Duodenal mucosa (tissue), 2 donors: Measurements from ENCODE around the gene ROBO1.
"Not testable (repeated sequence)": the region's sequence is repeated elsewhere in the genome, so short reads cannot be mapped to it uniquely, and the experiment has no call there.

Source experiments
- H3K27ac ChIP-seq: one replicate; pipeline ENCODE4 v1.7.0; 2013; ENCODE audit warnings: low read depth, low read length
- H3K27me3 ChIP-seq, 2 donors: one replicate each; pipeline ENCODE4 v1.7.0; 2013; ENCODE audit warnings: low read length in 2 of 2, control low read depth in 1 of 2; ENCODE audit not compliant: insufficient read depth in 2 of 2, control insufficient read depth in 1 of 2
- H3K36me3 ChIP-seq, 2 donors: one replicate each; pipeline ENCODE4 v1.7.0; 2013; ENCODE audit warnings: low read length in 2 of 2, control low read depth in 1 of 2; ENCODE audit not compliant: insufficient read depth in 2 of 2, control insufficient read depth in 1 of 2
- H3K4me1 ChIP-seq, 2 donors: one replicate each; pipeline ENCODE4 v1.7.0; 2013; ENCODE audit warnings: low read length in 2 of 2, control low read depth in 1 of 2; ENCODE audit not compliant: insufficient read depth in 2 of 2, control insufficient read depth in 1 of 2
- H3K4me3 ChIP-seq, 2 donors: one replicate each; pipeline ENCODE4 v1.7.0; 2013; ENCODE audit warnings: low read length in 2 of 2, low read depth in 1 of 2
- H3K9ac ChIP-seq, 2 donors: one replicate each; pipeline ENCODE4 v1.7.0; 2013; ENCODE audit warnings: low read length in 2 of 2, low read depth in 1 of 2
- H3K9me3 ChIP-seq, 2 donors: one replicate each; pipeline ENCODE4 v1.7.0; 2013; ENCODE audit warnings: low read length in 2 of 2, control low read depth in 1 of 2; ENCODE audit not compliant: control insufficient read depth in 1 of 2

ROBO1 gene

DNA sequence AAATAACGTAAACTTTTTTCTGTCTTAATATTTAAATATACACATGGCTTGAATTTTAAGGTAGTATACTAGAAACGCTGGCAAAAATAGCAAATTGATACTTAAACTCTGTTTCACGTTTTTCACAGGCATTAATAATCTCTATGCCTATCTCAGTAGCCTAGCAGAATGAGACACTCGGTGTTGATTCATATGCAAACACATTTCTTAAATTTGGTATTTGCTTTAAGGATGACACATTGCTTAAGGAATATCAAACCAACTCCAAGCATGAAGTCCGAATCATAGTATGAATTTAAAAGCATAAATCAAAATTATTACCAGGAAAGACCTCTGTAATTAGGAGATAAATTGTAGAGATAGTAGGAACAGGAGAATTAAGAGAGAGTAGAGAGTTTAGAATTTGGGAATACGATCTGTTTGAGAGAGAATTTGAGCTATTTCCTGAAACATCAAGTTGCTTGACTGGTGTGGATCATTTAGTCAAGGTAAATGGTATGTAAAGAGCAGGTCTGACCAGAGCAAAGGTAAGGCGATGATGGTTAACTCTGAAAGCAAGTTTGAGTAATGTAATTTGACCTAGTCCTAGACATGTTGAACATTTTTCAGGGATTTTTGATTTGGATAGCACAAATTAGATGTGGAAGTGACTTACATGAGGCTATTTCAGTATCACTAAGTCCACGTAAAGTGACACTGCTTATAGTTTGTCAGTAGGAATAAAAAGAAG lies 236.1 kb downstream of the ROBO1 start:
- Histone ChIP-seq H3K4me1 (no peaks in the 10 kb centered on the region), H3K9ac (no peak overlapping the region), H3K9me3 (no peaks in the 10 kb centered on the region), H3K27ac (no peak overlapping the region), H3K4me3 (no peak overlapping the region), H3K27me3 (no peaks in the 10 kb centered on the region), H3K36me3 (no peaks in the 10 kb centered on the region)

- Histone ChIP-seq H3K9ac (no peak overlapping the region), H3K36me3 (no peaks in the 10 kb centered on the region), H3K9me3 (no peaks in the 10 kb centered on the region), H3K27ac (no peak overlapping the region), H3K4me3 (no peak overlapping the region), H3K4me1 (no peaks in the 10 kb centered on the region), H3K27me3 (no peaks in the 10 kb centered on the region)
These were observed 246.5 kb downstream of the ROBO1 start for GRCh38 chr3:79521221-79521848.

- H3K27ac ChIP-seq = no peak overlapping the region
- H3K36me3 ChIP-seq = no peaks in the 10 kb centered on the region
- H3K9me3 ChIP-seq = no peaks in the 10 kb centered on the region
- H3K4me1 ChIP-seq = no peaks in the 10 kb centered on the region
- no peak overlapping the region for H3K9ac ChIP-seq
- no peaks in the 10 kb centered on the region for H3K27me3 ChIP-seq
- no peak overlapping the region for H3K4me3 ChIP-seq
These were observed 249.9 kb downstream of the ROBO1 start for GRCh38 chr3:79517766-79518413.

GRCh38 chr3:79516795-79517194 lies 251.0 kb downstream of the ROBO1 start:
- Histone ChIP-seq H3K4me3 (no peak overlapping the region), H3K9ac (no peak overlapping the region), H3K27ac (no peak overlapping the region), H3K4me1 (no peaks in the 10 kb centered on the region), H3K36me3 (no peaks in the 10 kb centered on the region), H3K27me3 (no peaks in the 10 kb centered on the region), H3K9me3 (no peaks in the 10 kb centered on the region)

DNA sequence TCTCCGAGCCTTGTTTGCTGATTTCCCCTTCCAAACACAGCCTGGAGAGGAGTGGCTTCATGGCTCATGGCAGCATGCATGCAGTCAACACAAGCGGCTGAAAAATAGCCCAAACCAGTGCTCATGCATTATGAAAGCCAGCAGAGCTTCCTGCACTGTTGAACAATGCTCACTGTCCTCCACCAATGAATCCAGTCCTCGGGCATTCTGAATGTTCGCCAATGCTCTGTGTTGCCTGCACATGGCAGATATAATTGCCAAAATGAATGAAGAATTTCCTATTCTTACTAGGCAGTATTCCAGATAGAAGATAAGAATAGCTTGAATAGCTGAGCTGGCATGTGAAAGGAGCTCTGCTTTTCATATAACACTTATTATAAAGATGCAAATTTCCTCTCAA lies 252.7 kb downstream of the ROBO1 start:
- H3K27ac ChIP-seq = no peak overlapping the region
- no peaks in the 10 kb centered on the region for H3K27me3 ChIP-seq
- no peaks in the 10 kb centered on the region for H3K9me3 ChIP-seq
- H3K4me1 ChIP-seq = no peaks in the 10 kb centered on the region
- H3K4me3 ChIP-seq = no peak overlapping the region
- no peak overlapping the region for H3K9ac ChIP-seq
- H3K36me3 ChIP-seq = no peaks in the 10 kb centered on the region

DNA sequence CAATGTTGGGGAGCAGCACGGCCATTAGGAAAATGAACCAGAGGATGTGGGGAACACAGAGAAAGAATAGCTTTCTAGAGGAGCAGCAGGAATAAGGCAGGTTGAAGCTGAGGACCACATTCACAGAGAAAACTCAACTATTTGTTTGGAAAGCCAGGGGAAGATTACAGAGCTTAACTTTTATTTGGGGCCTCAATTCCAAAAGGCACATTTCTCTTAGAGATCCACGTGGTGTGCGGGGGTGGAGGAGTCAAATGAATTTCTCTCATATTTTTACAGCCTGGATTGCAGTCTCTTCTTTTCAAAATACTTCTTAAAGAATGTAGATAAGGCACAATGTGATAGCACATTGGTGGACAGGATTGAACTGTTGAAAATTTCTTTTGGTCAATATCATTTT lies 253.7 kb downstream of the ROBO1 start:
- H3K27me3 ChIP-seq = no peaks in the 10 kb centered on the region
- H3K9ac ChIP-seq = no peak overlapping the region
- H3K27ac ChIP-seq = no peak overlapping the region
- no peaks in the 10 kb centered on the region for H3K9me3 ChIP-seq
- H3K4me1 ChIP-seq = no peaks in the 10 kb centered on the region
- no peak overlapping the region for H3K4me3 ChIP-seq
- no peaks in the 10 kb centered on the region for H3K36me3 ChIP-seq

- no peak overlapping the region for H3K9ac ChIP-seq
- no peak overlapping the region for H3K4me3 ChIP-seq
- no peaks in the 10 kb centered on the region for H3K36me3 ChIP-seq
- H3K27ac ChIP-seq = no peak overlapping the region
- no peaks in the 10 kb centered on the region for H3K9me3 ChIP-seq
- H3K27me3 ChIP-seq = no peaks in the 10 kb centered on the region
- H3K4me1 ChIP-seq = no peaks in the 10 kb centered on the region
These were observed 261.0 kb downstream of the ROBO1 start for GRCh38 chr3:79506751-79507150.

GRCh38 chr3:79502216-79502681 lies 265.5 kb downstream of the ROBO1 start:
- H3K27ac ChIP-seq, H3K36me3 ChIP-seq, H3K9ac ChIP-seq, H3K27me3 ChIP-seq, H3K4me3 ChIP-seq, H3K4me1 ChIP-seq, H3K9me3 ChIP-seq: not testable (repeated sequence)

DNA sequence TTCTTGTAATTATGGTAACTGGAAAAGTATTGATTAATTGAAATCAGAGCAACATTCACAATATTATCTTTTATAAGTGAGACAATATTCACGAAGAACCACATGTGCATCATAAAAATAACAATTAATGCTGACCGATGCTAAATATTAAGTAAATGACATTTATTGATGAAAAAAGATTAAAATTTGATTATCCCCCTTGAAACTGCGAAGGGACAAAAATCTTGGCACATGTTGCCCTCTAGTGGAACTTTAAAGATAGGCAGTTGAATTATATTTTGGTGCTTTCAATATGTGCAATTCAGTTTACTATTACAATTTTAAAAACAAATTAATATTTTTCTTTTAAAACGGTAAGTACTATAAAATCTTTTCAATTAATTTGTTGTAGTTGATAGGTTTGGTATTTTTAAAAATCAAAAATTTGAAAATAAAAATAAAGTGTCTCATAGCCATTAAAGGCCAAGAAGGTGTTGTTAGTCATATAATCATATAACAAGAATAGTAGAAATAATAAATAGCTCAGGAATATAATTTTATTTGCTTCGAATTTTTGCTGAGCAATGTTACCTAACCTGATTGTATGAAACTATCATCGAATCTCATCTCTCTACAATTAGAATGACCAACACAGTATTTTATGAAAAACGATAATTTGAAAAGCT lies 270.2 kb downstream of the ROBO1 start:
- Histone ChIP-seq H3K4me3 (no peak overlapping the region), H3K4me1 (no peaks in the 10 kb centered on the region), H3K27me3 (no peaks in the 10 kb centered on the region), H3K36me3 (no peaks in the 10 kb centered on the region), H3K9ac (no peak overlapping the region), H3K27ac (no peak overlapping the region), H3K9me3 (no peaks in the 10 kb centered on the region)

DNA sequence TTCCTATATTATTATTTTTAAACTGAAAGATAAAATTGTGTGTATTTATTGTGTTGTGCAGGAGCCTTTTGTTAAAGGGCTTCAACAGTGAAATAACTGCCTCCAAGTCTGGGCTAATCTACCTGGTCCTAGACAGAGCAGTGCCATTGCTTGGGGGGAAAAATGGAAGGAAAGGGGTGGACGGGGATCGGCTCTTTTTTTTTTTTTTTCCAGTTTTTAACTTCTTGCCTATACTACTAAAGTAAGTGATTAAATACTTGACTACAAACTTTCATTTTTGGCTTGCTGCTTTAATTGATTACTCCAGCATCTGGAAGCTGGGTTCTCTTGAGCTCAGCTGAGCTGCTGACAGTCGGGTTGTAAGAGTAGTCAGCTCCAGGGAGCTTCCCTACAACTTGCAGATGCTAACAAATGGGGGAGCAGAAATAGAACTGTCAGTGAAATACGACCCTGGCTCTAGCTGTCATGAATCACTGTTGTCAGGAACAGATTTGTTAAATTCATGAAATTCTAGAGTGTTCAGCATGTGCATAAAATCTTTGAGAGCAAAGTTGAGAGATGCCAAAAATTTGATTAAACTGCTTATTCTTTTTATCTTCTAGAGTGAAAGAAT lies 276.7 kb downstream of the ROBO1 start:
- Histone ChIP-seq H3K4me1 (no peaks in the 10 kb centered on the region), H3K9me3 (no peaks in the 10 kb centered on the region), H3K27ac (no peak overlapping the region), H3K4me3 (no peak overlapping the region), H3K9ac (no peak overlapping the region), H3K36me3 (no peaks in the 10 kb centered on the region), H3K27me3 (no peaks in the 10 kb centered on the region)
